ENCODE data around the gene NPHP4.

The NPHP4 gene

DNA sequence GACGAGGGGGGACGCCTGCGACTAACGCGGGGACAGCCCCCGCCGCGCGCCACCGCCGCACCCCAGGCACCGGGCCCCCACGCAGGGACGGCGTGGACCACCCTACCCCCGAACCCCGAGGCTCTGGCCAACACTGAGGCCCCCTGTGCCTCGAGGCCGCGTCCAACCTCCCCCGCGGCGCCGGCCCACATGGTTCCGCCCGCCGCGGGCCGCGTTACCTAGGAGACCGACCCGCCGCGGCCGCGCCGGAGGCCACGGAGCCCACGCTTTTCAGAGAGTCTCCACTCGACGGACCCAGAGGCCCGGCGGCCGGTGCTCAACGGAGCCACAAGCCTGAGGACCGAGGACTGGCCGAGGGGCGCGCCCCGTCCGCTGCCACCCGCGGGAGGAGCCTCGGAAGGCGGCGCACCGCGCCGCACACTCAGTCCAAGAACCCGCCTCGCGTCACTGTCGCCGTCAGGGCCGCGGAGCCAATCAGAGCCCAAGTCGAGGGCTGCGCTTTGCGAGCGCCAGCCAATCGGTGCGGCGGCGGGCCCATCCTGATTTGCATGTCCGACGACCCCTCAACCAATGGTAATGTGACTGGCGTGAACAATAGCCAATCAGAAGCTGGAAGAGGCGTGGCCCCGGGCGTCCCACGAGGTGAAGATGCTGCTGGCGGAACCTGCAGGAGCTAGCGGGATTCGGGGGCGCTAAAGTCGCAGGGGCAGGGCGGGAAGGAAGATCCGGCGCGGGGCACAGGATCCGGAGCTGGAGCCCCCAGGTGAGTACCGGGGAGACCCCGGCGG is at the start of gene NPHP4:
TSS of gene NPHP4 (minus strand) at position 400 of the 788 bp plus-strand sequence. CDS start 6,136 bp downstream, outside the sequence.
- Histone ChIP-seq H3K27me3 (ENCODE audit: control insufficient read depth, low read length) (no peaks in the 10 kb centered on the region), H3K4me3 (ENCODE audit: low read length) (peak within 1 kb of the TSS; percentile 83), H3K79me2 (ENCODE audit: control insufficient read depth, low read length) (peaks cover 28% of the 10 kb centered on the region), H4K20me1 (ENCODE audit: control insufficient read depth, insufficient read depth, low read depth, low read length) (peaks cover 8% of the 10 kb centered on the region; the same call in 1 of the 2 replicates), H3K36me3 (ENCODE audit: control insufficient read depth, low read length) (peaks cover 2% of the 10 kb centered on the region; the same call in 1 of the 2 replicates), H3K9me3 (ENCODE audit: control insufficient read depth, insufficient read depth, low read length) (no peaks in the 10 kb centered on the region), H3K27ac (ENCODE audit: low read depth, low read length) (peak within 1 kb of the TSS; percentile 45), H3F3A (ENCODE audit: control insufficient read depth, insufficient read depth) (no peaks in the 10 kb centered on the region), H3K9me2 (replicated peaks; ENCODE audit: control insufficient read depth, low read length) (no peaks in the 10 kb centered on the region), H3K4me2 (ENCODE audit: low read length) (peak within 1 kb of the TSS; percentile 97), H3K4me1 (ENCODE audit: control insufficient read depth, low read length) (peaks cover 26% of the 10 kb centered on the region)
- TF ChIP-seq EZH2phosphoT487 (IDR thresholded peaks at IDR 0.05; ENCODE audit: borderline replicate concordance, low read length): no peak
- no peak for TF ChIP-seq CTCF (IDR thresholded peaks at IDR 0.05; ENCODE audit: low read depth, low read length, poor library complexity, severe bottlenecking)

GRCh38 chr1:6041432-6042062 is 49.3 kb upstream of the NPHP4 start:
- no peaks in the 10 kb centered on the region for H3K27me3 ChIP-seq (ENCODE audit: control insufficient read depth, low read length)
- no peak overlapping the region for H3K4me3 ChIP-seq (ENCODE audit: low read length)
- no peak overlapping the region for H3K27ac ChIP-seq (ENCODE audit: low read depth, low read length)
- no peak overlapping the region for H3K4me2 ChIP-seq (ENCODE audit: low read length)
- no peaks in the 10 kb centered on the region for H3K36me3 ChIP-seq (ENCODE audit: control insufficient read depth, low read length)
- H3K4me1 ChIP-seq (ENCODE audit: control insufficient read depth, low read length): peaks cover 9% of the 10 kb centered on the region
- H4K20me1 ChIP-seq (ENCODE audit: control insufficient read depth, insufficient read depth, low read depth, low read length): no peaks in the 10 kb centered on the region
- H3K79me2 ChIP-seq (ENCODE audit: control insufficient read depth, low read length): no peaks in the 10 kb centered on the region
- H3F3A ChIP-seq (ENCODE audit: control insufficient read depth, insufficient read depth): no peaks in the 10 kb centered on the region
- H3K9me3 ChIP-seq (ENCODE audit: control insufficient read depth, insufficient read depth, low read length): no peaks in the 10 kb centered on the region
- TF ChIP-seq EZH2phosphoT487 (IDR thresholded peaks at IDR 0.05; ENCODE audit: borderline replicate concordance, low read length) (no peak), CTCF (IDR thresholded peaks at IDR 0.05; ENCODE audit: low read depth, low read length, poor library complexity, severe bottlenecking) (peak; percentile 78)
- no peaks in the 10 kb centered on the region for H3K9me2 ChIP-seq (replicated peaks; ENCODE audit: control insufficient read depth, low read length)

DNA sequence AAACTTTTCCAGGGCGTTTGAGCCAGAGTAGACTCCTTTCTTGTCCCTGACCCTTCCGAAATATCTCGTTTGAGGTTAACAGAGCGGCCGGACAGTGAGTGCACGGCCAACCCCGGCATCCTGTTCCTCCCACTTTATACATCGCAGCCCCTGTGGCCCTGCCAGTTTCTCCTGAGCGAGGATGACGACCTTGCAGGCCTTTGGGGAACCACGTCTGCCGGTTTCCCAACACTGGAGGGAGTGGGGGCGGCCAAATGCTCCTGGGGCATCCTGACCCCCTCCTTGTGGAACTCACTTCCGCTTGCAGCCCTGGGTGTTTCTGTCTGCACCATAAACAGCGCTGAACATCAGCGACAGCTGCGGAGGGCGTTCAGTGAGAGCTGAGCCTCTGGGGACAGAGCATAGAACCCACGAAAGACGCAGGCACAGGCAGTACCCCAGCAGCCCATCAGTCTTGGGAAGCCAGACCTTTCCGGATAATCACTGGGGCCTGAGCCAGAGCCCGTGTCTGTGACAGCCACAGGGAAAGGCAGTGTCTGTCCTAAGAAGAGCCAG is 48.7 kb upstream of the NPHP4 start:
- H3K4me3 ChIP-seq (ENCODE audit: low read length): no peak overlapping the region
- no peak overlapping the region for H3K27ac ChIP-seq (ENCODE audit: low read depth, low read length)
- no peak overlapping the region for H3K4me2 ChIP-seq (ENCODE audit: low read length)
- no peaks in the 10 kb centered on the region for H3K9me2 ChIP-seq (replicated peaks; ENCODE audit: control insufficient read depth, low read length)
- H3K79me2 ChIP-seq (ENCODE audit: control insufficient read depth, low read length): no peaks in the 10 kb centered on the region
- no peaks in the 10 kb centered on the region for H3K9me3 ChIP-seq (ENCODE audit: control insufficient read depth, insufficient read depth, low read length)
- peaks cover 9% of the 10 kb centered on the region for H3K4me1 ChIP-seq (ENCODE audit: control insufficient read depth, low read length)
- H3K27me3 ChIP-seq (ENCODE audit: control insufficient read depth, low read length): no peaks in the 10 kb centered on the region
- no peaks in the 10 kb centered on the region for H3K36me3 ChIP-seq (ENCODE audit: control insufficient read depth, low read length)
- no peaks in the 10 kb centered on the region for H3F3A ChIP-seq (ENCODE audit: control insufficient read depth, insufficient read depth)
- TF ChIP-seq EZH2phosphoT487 (IDR thresholded peaks at IDR 0.05; ENCODE audit: borderline replicate concordance, low read length) (no peak), CTCF (IDR thresholded peaks at IDR 0.05; ENCODE audit: low read depth, low read length, poor library complexity, severe bottlenecking) (no peak)
- H4K20me1 ChIP-seq (ENCODE audit: control insufficient read depth, insufficient read depth, low read depth, low read length): no peaks in the 10 kb centered on the region
